Left lung (tissue), 10 donors: ENCODE results near the gene FBXO2. TPM values are rescaled to one million over a fixed set of nuclear protein-coding genes. Genes with fewer than 3 reads are reported as not detected.

Experiments used
- ATAC-seq: fragments of 200-7000 bp; cut with Tn5 transposase; one replicate; pipeline ENCODE4 v1.9.1; 2020; ENCODE audit warnings: moderate library complexity
- DNase-seq, 4 donors: peaks; one replicate each; pipeline ENCODE4 v3.0.0-alpha.2; 2013 to 2020
- H3K27ac ChIP-seq, 2 donors: fragments of 200-600 bp; sonication (generic) in 1 of 2; one replicate each; pipeline versions ENCODE4 v1.5.0 to v1.8.0; 2020 to 2021
- H3K27me3 ChIP-seq, 2 donors: fragments of 200-600 bp; sonication (generic) in 1 of 2; one replicate each; pipeline versions ENCODE4 v1.5.0 to v1.8.0; 2020 to 2021
- H3K36me3 ChIP-seq, 2 donors: fragments of 200-600 bp; sonication (generic) in 1 of 2; one replicate each; pipeline versions ENCODE4 v1.5.0 to v1.8.0; 2020 to 2021
- H3K4me1 ChIP-seq, 2 donors: fragments of 200-600 bp; one replicate each; pipeline ENCODE4 v1.8.0; 2021
- H3K4me3 ChIP-seq, 2 donors: fragments of 200-600 bp; sonication (generic) in 1 of 2; one replicate each; pipeline versions ENCODE4 v1.5.0 to v1.8.0; 2020 to 2021; ENCODE audit warnings: mild to moderate bottlenecking in 1 of 2
- H3K9me3 ChIP-seq, 2 donors: fragments of 200-600 bp; sonication (generic) in 1 of 2; one replicate each; pipeline versions ENCODE4 v1.5.0 to v1.8.0; 2020 to 2021
- intact Hi-C, 2 donors: fragments of 100-400 bp; cut with DNase I; formaldehyde crosslinking; loops; one replicate each; pipeline versions ENCODE4 v1.11.2 to v1.14.2; 2022
- polyA plus RNA-seq, 6 donors: library from polyadenylated mRNA; unstranded; fragments of 120-200 nt; gene quantifications; one replicate each; pipeline ENCODE4 v1.2.1, GENCODE V29; 2013; ENCODE audit not compliant: insufficient read length in 6 of 6
- total RNA-seq, 2 donors: library from RNA; stranded (reverse); fragmentation: NEBNext Ultra II Directional; extraction: Animal tissue kit (Norgen Biotek cat#: 25700); gene quantifications; one replicate each; pipeline ENCODE4 v1.2.1, GENCODE V29; 2021
- TF ChIP-seq, protein P1 (sequence below), 2 donors: fragments of 200-600 bp; sonication (generic) in 1 of 2; IDR thresholded peaks; one replicate each; pipeline versions ENCODE4 v1.5.0 to v1.8.0; 2021; ENCODE audit warnings: antibody characterized with exemption in 2 of 2
- donor health status: DM: no; HTN: yes; CAD: no.
- donor health status: DM: no; HTN: no; CAD: no.

Gene FBXO2
- total and polyA plus RNA-seq, 8 donors, result 0.57 to 12.7 (median 0.81) TPM

DNA sequence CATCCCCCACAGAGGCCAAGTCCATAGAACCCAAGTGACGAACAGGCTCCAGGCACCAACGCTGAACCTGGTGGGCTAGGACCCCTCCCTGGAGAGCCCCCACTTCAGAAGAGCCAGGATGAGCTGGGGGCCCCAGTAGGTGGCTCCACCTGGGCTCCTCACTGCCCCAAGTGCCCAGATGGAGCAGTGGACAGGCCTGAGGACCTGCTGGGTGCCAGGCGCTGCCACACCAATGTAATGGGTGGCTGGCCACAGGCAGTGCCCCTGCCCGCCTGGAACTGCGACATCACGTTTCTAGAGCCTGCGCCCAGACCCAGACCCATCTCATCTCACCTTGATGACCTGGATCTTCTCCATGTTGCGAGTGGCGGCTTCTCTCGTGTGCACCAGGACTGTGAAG, 21.1 kb upstream of the FBXO2 start:
- Histone ChIP-seq H3K27ac (no peak overlapping the region), H3K4me3 (no peak overlapping the region), H3K27me3 (no peaks in the 10 kb centered on the region), H3K4me1 (peaks cover 4 to 33% of the 10 kb centered on the region in 2 donors), H3K36me3 (peaks cover 0 to 68% of the 10 kb centered on the region in 2 donors), H3K9me3 (no peaks in the 10 kb centered on the region)
- DNase-seq (no peak), ATAC-seq (no peak)
- intact Hi-C loops, result no loop called here
- TF ChIP-seq, protein P1, sequence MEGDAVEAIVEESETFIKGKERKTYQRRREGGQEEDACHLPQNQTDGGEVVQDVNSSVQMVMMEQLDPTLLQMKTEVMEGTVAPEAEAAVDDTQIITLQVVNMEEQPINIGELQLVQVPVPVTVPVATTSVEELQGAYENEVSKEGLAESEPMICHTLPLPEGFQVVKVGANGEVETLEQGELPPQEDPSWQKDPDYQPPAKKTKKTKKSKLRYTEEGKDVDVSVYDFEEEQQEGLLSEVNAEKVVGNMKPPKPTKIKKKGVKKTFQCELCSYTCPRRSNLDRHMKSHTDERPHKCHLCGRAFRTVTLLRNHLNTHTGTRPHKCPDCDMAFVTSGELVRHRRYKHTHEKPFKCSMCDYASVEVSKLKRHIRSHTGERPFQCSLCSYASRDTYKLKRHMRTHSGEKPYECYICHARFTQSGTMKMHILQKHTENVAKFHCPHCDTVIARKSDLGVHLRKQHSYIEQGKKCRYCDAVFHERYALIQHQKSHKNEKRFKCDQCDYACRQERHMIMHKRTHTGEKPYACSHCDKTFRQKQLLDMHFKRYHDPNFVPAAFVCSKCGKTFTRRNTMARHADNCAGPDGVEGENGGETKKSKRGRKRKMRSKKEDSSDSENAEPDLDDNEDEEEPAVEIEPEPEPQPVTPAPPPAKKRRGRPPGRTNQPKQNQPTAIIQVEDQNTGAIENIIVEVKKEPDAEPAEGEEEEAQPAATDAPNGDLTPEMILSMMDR (IDR thresholded peaks at IDR 0.05), result no peak

DNA sequence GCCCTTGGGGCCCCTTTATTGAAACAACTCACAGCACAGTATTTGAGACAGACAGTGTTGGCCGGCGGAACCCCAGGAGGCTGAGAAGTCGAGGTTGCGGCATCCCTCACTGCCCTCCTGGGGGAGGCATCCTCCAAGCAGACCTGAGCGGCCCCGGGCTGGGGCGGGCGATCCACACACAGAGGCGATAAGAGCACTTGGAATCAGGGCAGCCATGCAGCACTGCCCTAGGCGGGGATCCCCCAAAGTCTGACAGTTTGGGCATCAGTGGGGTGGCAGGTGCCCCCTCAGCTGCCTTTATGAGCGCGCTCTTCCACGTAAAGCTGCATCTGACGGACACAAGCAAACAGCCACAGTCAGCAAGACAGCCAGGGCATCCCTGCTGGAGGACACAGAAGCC, 20.3 kb upstream of the FBXO2 start:
- no peak for ATAC-seq
- H3K4me1 ChIP-seq, result peaks cover 0 to 25% of the 10 kb centered on the region in 2 donors
- H3K27ac ChIP-seq, result no peak overlapping the region
- H3K27me3 ChIP-seq, result no peaks in the 10 kb centered on the region
- H3K9me3 ChIP-seq, result no peaks in the 10 kb centered on the region
- H3K4me3 ChIP-seq, result no peak overlapping the region
- intact Hi-C loops, result no loop called here
- DNase-seq, result no peak
- TF ChIP-seq, protein P1 (IDR thresholded peaks at IDR 0.05), result no peak
- H3K36me3 ChIP-seq, result peaks cover 0 to 74% of the 10 kb centered on the region in 2 donors

DNA sequence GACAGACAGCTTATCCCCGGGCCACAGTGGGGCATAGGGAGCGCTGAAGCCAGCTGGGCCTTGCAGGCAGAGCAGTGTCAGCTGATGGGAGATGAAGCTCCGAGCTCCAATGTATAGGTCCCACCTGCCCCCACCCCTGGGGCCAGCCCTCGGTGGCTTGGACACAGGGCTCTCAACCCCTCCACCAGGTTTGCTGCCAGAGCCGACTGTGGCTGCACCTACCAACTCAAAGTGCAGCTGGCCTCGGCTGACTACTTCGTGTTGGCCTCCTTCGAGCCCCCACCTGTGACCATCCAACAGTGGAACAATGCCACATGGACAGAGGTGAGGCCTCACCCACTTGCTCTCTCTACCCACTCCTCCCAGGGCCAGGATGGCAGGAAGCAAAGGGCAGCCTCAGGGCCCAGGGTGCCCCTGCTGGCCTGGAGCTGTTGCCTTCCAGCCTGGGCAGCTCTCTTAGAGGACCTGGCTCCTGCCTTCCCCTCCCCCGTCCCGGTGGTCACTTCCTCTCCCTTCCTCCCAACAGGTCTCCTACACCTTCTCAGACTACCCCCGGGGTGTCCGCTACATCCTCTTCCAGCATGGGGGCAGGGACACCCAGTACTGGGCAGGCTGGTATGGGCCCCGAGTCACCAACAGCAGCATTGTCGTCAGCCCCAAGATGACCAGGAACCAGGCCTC, 19.0 kb upstream of the FBXO2 start:
- H3K4me3 ChIP-seq, result no peak overlapping the region
- no peak for ATAC-seq
- no peak for DNase-seq
- TF ChIP-seq, protein P1 (IDR thresholded peaks at IDR 0.05), result no peak
- no peaks in the 10 kb centered on the region for H3K9me3 ChIP-seq
- H3K4me1 ChIP-seq, result peaks cover 0 to 15% of the 10 kb centered on the region in 2 donors
- H3K27me3 ChIP-seq, result no peaks in the 10 kb centered on the region
- intact Hi-C loops, result no loop called here
- H3K36me3 ChIP-seq, result peaks cover 0 to 85% of the 10 kb centered on the region in 2 donors
- no peak overlapping the region for H3K27ac ChIP-seq

DNA sequence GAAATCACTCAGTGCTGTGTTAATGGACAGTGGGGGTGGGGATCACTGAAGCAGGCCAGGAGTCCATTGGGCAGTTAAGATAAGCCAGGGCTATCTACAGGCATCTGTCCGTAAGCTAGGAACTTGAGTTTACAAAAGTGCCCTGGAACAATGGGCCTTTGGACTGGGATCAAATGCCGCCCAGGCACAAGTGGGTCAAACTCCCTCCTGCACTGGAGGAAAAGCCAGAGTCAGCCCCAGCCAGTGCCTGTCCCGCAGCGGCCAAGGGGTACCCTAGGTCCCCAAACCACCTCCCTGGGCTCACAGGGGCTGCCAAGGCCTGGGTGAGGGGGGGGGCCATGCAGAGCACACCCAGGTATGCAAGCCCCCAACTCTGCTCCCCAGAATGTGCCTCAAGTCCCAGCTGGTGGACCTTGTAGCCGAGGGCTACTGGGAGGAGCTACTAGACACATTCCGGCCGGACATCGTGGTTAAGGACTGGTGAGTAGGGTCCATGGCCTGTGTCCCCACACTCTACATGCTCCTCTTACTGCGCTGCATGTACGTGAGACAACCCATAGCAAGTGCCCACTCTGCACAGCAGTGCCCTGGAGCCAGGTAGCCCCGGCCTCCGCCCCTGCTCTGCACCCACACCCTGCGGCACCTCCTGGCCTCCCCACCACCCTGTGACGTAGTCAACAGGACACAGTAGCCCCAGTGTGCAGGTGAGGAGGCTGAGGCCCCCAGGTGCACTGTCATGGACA, 17.5 kb upstream of the FBXO2 start:
- TF ChIP-seq, protein P1 (IDR thresholded peaks at IDR 0.05), result no peak
- Histone ChIP-seq H3K36me3 (peaks cover 0 to 77% of the 10 kb centered on the region in 2 donors), H3K9me3 (no peaks in the 10 kb centered on the region), H3K4me1 (peaks cover 2 to 20% of the 10 kb centered on the region in 2 donors), H3K27ac (peak overlapping the region in 1 of 2 donors; percentile 28), H3K4me3 (no peak overlapping the region), H3K27me3 (no peaks in the 10 kb centered on the region)
- DNase-seq (no peak), ATAC-seq (peak; percentile 35)
- intact Hi-C loops, result no loop called here

DNA sequence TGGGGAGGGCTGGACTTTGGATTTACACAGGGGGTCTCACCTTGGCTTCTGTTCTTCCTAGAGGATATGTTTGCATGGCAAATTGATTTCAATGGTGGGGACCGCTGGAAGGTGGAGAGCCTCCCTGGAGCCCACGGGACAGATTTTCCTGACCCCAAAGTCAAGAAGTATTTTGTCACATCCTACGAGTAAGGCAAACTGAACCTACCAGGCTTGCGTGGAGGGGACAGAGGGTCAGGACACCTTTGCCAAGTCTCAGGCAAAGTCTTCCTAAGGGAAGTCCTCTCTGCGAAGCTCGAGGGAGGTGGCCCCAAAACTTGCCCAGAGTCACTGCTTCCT, 16.9 kb upstream of the FBXO2 start:
- ATAC-seq, result no peak
- Histone ChIP-seq H3K27ac (peak overlapping the region in 1 of 2 donors; percentile 37), H3K4me3 (no peak overlapping the region), H3K27me3 (no peaks in the 10 kb centered on the region), H3K9me3 (no peaks in the 10 kb centered on the region), H3K4me1 (peaks cover 2 to 20% of the 10 kb centered on the region in 2 donors), H3K36me3 (peaks cover 0 to 72% of the 10 kb centered on the region in 2 donors)
- intact Hi-C loops, result no loop called here
- DNase-seq, result no peak
- TF ChIP-seq, protein P1 (IDR thresholded peaks at IDR 0.05), result no peak
